Measurements from ENCODE around the gene PDE9A. TPM values are rescaled to one million over a fixed set of nuclear protein-coding genes. Genes with fewer than 3 reads are reported as not detected.

The PDE9A gene
- total RNA-seq, 4 donors from 2014 or later: 2.4 to 9.0 (median 3.7) TPM

GRCh38 chr21:42781150-42781970 lies 127.9 kb downstream of the PDE9A start:
- TF ChIP-seq, protein P1, sequence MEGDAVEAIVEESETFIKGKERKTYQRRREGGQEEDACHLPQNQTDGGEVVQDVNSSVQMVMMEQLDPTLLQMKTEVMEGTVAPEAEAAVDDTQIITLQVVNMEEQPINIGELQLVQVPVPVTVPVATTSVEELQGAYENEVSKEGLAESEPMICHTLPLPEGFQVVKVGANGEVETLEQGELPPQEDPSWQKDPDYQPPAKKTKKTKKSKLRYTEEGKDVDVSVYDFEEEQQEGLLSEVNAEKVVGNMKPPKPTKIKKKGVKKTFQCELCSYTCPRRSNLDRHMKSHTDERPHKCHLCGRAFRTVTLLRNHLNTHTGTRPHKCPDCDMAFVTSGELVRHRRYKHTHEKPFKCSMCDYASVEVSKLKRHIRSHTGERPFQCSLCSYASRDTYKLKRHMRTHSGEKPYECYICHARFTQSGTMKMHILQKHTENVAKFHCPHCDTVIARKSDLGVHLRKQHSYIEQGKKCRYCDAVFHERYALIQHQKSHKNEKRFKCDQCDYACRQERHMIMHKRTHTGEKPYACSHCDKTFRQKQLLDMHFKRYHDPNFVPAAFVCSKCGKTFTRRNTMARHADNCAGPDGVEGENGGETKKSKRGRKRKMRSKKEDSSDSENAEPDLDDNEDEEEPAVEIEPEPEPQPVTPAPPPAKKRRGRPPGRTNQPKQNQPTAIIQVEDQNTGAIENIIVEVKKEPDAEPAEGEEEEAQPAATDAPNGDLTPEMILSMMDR (IDR thresholded peaks at IDR 0.05; ENCODE audit: low read depth): no peak

GRCh38 chr21:42781971-42782722 lies 128.7 kb downstream of the PDE9A start:
- TF ChIP-seq, protein P1 (IDR thresholded peaks at IDR 0.05; ENCODE audit: low read depth): no peak

- TF ChIP-seq, protein P1 (IDR thresholded peaks at IDR 0.05; ENCODE audit: low read depth): no peak
Observed at GRCh38 chr21:42782723-42783242, 129.4 kb downstream of the PDE9A start.

DNA sequence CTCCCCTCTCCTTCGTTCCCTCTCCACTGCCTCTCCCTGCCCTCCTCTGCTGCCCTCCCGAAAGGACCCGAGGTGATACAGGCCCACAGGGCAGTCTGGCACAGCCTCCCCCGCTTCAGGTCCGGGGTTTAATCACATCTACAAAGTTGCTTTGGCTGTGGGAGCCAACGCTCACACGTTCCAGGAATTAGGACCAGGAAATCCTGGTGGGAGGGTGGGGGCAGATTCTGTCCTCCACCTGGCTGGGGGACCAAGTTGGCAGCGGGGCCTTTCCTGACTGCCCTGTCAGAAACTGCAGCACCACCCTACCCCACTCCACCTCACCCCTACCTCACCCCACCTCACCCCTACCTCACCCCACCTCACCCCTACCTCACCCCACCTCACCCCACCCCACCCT lies 130.9 kb downstream of the PDE9A start:
- TF ChIP-seq, protein P1 (IDR thresholded peaks at IDR 0.05; ENCODE audit: low read depth): no peak

DNA sequence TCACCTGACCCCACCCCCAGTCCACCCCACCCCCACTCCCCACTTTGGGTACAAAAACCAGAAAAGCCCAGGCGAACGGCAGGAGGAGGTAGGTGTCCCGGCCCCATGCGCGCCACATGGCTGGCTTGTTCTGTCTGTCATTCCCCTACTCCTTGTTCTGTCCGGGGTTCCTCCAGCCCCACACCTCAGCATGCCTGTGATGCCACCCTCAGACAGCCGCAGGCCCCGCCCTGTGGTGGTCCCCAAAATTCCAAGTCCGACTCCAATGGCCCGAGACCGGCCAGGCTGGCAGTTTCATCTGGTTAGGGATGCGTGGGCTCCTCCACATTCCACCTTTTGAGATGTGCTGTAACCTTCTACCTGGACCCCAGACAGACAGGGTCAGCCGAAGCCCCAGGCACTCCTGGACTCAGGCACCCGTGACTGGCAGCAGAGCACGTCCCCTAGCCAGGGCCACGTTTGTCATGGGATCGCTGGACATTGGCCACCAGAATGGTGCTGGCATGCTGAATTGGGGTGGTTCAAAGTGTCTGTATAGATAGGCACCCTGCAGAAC lies 131.6 kb downstream of the PDE9A start:
- TF ChIP-seq, protein P1 (IDR thresholded peaks at IDR 0.05; ENCODE audit: low read depth): no peak

GRCh38 chr21:42785666-42786427 lies 132.4 kb downstream of the PDE9A start:
- TF ChIP-seq, protein P1 (IDR thresholded peaks at IDR 0.05; ENCODE audit: low read depth): no peak
